ENCODE results near the gene AUTS2. TPM values are rescaled to one million over a fixed set of nuclear protein-coding genes. Genes with fewer than 3 reads are reported as not detected.

AUTS2 gene
- total and polyA plus RNA-seq, 10 of the 15 experiments (the other 5 are each of a cell fraction or from before 2014, with no cell fraction given) = 6.4 to 55.6 (median 21.6) TPM

DNA sequence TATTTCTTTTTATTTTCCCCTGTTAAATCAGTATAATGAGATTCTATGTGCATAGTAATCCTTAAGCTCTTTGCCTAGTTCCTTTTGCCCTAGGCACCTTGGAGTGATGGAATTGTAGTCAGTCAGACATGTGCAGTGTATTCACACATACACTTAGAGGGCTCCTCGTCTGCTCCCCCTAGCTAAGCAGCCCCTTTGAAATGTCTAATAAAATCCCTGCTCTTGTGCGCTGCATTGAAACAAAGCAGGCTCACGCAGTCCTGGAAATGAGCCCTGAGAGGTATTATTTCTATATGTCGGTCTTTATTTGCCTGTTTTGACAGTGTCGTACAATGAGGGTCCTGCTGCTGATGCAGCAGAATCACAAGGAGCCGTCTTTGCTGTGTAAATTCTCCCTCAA is 258.7 kb downstream of the AUTS2 start (continued):
- TF ChIP-seq, protein P1, sequence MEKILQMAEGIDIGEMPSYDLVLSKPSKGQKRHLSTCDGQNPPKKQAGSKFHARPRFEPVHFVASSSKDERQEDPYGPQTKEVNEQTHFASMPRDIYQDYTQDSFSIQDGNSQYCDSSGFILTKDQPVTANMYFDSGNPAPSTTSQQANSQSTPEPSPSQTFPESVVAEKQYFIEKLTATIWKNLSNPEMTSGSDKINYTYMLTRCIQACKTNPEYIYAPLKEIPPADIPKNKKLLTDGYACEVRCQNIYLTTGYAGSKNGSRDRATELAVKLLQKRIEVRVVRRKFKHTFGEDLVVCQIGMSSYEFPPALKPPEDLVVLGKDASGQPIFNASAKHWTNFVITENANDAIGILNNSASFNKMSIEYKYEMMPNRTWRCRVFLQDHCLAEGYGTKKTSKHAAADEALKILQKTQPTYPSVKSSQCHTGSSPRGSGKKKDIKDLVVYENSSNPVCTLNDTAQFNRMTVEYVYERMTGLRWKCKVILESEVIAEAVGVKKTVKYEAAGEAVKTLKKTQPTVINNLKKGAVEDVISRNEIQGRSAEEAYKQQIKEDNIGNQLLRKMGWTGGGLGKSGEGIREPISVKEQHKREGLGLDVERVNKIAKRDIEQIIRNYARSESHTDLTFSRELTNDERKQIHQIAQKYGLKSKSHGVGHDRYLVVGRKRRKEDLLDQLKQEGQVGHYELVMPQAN (conservative IDR thresholded peaks at IDR 0.05) = no peak
- TF ChIP-seq STAT1 (conservative IDR thresholded peaks at IDR 0.05) (no peak), SMC3 (IDR thresholded peaks at IDR 0.05; ENCODE audit: borderline replicate concordance, low read length) (no peak), RB1 (IDR thresholded peaks at IDR 0.05; ENCODE audit: borderline replicate concordance) (no peak)

DNA sequence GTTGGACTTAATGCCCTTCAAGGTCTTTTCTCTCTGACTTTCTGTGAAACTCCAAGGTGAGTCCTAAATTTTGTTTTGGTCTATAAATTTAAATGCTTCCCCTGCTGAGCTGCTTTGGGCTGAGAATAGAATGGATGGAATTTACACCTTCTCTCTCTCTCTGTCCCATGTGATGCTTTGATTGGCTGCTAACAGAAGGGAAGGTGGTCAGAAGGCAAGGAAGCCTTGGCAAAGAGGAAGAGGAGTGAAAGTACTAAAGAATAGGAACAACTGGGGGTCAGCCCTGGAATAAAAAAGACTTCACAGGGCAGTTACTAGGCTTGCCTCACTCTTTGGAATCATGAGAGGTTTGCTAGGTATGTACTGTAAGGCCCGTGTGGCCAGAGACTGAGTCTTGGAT is 260.2 kb downstream of the AUTS2 start:
- Histone ChIP-seq H3K79me2 (ENCODE audit: control insufficient read depth, insufficient read depth, low read length) (peaks cover 3% of the 10 kb centered on the region; the same call in 1 of the 2 replicates), H2AFZ (ENCODE audit: control insufficient read depth, low read depth, low read length) (no peak overlapping the region), H3K4me1 (ENCODE audit: control insufficient read depth, insufficient read depth, low read length) (peaks cover 12% of the 10 kb centered on the region; the same call in 1 of the 2 replicates), H3K27me3 (replicated peaks in 1 of 2; ENCODE audit: control insufficient read depth in 2 of 2, insufficient read depth in 2 of 2, low read length in 1 of 2) (no peaks in the 10 kb centered on the region), H3K4me2 (ENCODE audit: control insufficient read depth, insufficient read depth) (peak overlapping the region; percentile 44), H3K9ac (ENCODE audit: control insufficient read depth, insufficient read depth, low read length) (no peak overlapping the region), H3K4me3 (0 out of 2 replicates have a peak overlapping the region, but pooled peaks have one; percentile 2), H4K20me1 (ENCODE audit: control insufficient read depth, insufficient read depth) (no peaks in the 10 kb centered on the region), H3K9me3 (replicated peaks; ENCODE audit: control insufficient read depth, insufficient read depth, low read length) (no peaks in the 10 kb centered on the region), H3K36me3 (ENCODE audit: control insufficient read depth in 2 of 2, insufficient read depth in 2 of 2, low read length in 1 of 2) (peaks cover 0 to 2% of the 10 kb centered on the region in 2 experiments; a peak in 2 of 4 replicates), H3K27ac (ENCODE audit: control insufficient read depth, insufficient read depth) (no peak overlapping the region)
- RAD21 ChIA-PET (ENCODE audit: unreplicated experiment) = interaction anchor here (1.0 to 1.4 kb wide), 3 partner anchors 19 to 34 kb away, joined by 3 read pairs; no protein-coding TSS in a partner anchor
- POLR2A ChIA-PET = interaction anchor here (0.7 to 1.3 kb wide), 3 partner anchors 18 to 32 kb away, joined by 3 to 4 read pairs (median 4); no protein-coding TSS in a partner anchor
- in situ Hi-C loops (cut with MboI) = no loop called here
- SMC1A ChIA-PET (ENCODE audit: uncharacterized antibody, unreplicated experiment) = interaction anchor here (0.7 to 2.4 kb wide), 11 partner anchors 10 to 120 kb away, joined by 3 to 9 read pairs (median 3); no protein-coding TSS in a partner anchor
- ATAC-seq (no peak), FAIRE-seq (no peak), DNase-seq (ENCODE audit: low read depth, low spot score) (no peak)
- WGBS (ENCODE audit: insufficient coverage, insufficient replicate concordance, low lambda C conversion rate, missing lambda C conversion rate) = 29% methylated on average over 1 of the region's 1 CpG
- BruUV-seq (replicated peaks) = no TSS peak
- CTCF ChIA-PET = interaction anchor here (0.7 to 2.0 kb wide), 6 partner anchors 11 to 839 kb away, joined by 3 to 8 read pairs (median 3); no protein-coding TSS in a partner anchor
- intact Hi-C loops (cut with micrococcal nuclease; ENCODE audit: unreplicated experiment) = no loop called here
- TF ChIP-seq NBN (IDR thresholded peaks at IDR 0.05) (no peak), RB1 (IDR thresholded peaks at IDR 0.05; ENCODE audit: borderline replicate concordance) (no peak), SRF (IDR thresholded peaks at IDR 0.05; ENCODE audit: low read depth in 2 of 2, low read length in 2 of 2) (no peak), IRF4 (IDR thresholded peaks at IDR 0.05; ENCODE audit: low read depth, low read length) (no peak), HDAC6 (IDR thresholded peaks at IDR 0.05; ENCODE audit: unreplicated experiment) (no peak), BHLHE40 (IDR thresholded peaks at IDR 0.05; ENCODE audit: borderline replicate concordance in 1 of 2, low read depth in 2 of 2, low read length in 1 of 2) (no peak), NFYA (IDR thresholded peaks at IDR 0.05; ENCODE audit: borderline replicate concordance, low read depth, low read length) (no peak), TARDBP (IDR thresholded peaks at IDR 0.05; ENCODE audit: borderline replicate concordance) (no peak), ZBTB40 (IDR thresholded peaks at IDR 0.05; ENCODE audit: borderline replicate concordance) (no peak), SUPT20H (IDR thresholded peaks at IDR 0.05; ENCODE audit: borderline replicate concordance, control insufficient read depth, low read depth, low read length) (no peak), MYC (IDR thresholded peaks at IDR 0.05; ENCODE audit: insufficient read depth, insufficient read length, insufficient replicate concordance, low read length, severe bottlenecking) (no peak)

All from GM12878 (cell line).